Left lobe of liver (tissue), 2 donors: ENCODE measurements around the gene FGD2. TPM values are rescaled to one million over a fixed set of nuclear protein-coding genes. Genes with fewer than 3 reads are reported as not detected.
"Not testable (repeated sequence)": the region's sequence is repeated elsewhere in the genome, so short reads cannot be mapped to it uniquely, and the experiment has no call there.

Experiments
- ATAC-seq: fragments of 200-7000 bp; cut with Tn5 transposase; one replicate; pipeline ENCODE4 v1.9.1; 2020; ENCODE audit warnings: mild to moderate bottlenecking, moderate library complexity
- DNase-seq: peaks from one replicate; pipeline ENCODE4 v3.0.0-alpha.2; 2020; ENCODE audit warnings: low spot score
- total RNA-seq: library from RNA; stranded (reverse); gene quantifications from one replicate; pipeline ENCODE4 v1.2.1, GENCODE V29; 2021
- donor health status: DM: no; HTN: no; CAD: no; lungs with moderate emphysema.
- donor health status: DM: no; HTN: yes; CAD: no.

The FGD2 gene
- total RNA-seq, 1 donor from 2014 or later, result 10.3 TPM

GRCh38 chr6:36989264-36989663, 16.2 kb upstream of the FGD2 start:
- no peak for DNase-seq
- ATAC-seq, result no peak

GRCh38 chr6:36990401-36990800, 15.1 kb upstream of the FGD2 start:
- not testable (repeated sequence) for ATAC-seq

GRCh38 chr6:36997811-36998722, 7.4 kb upstream of the FGD2 start:
- ATAC-seq, result peak; percentile 55
- DNase-seq, result no peak

More at GRCh38 chr6:36990401-36990800, 15.1 kb upstream of the FGD2 start:
- not testable (repeated sequence) for DNase-seq

- ATAC-seq (no peak), DNase-seq (no peak)
Measured at GRCh38 chr6:36998723-36999038, 6.8 kb upstream of the FGD2 start.

GRCh38 chr6:36999061-36999750, 6.2 kb upstream of the FGD2 start:
- ATAC-seq, result no peak
- no peak for DNase-seq

- ATAC-seq, result no peak
- DNase-seq, result no peak
Measured at GRCh38 chr6:36999751-37000125, 5.7 kb upstream of the FGD2 start.

GRCh38 chr6:37004044-37004980, 1.1 kb upstream of the FGD2 start:
- ATAC-seq (no peak), DNase-seq (no peak)

- DNase-seq (no peak), ATAC-seq (no peak)
Measured at GRCh38 chr6:37005827-37006567, 542 bp downstream of the FGD2 start.

GRCh38 chr6:37006793-37007339, 1.4 kb downstream of the FGD2 start:
- DNase-seq (no peak), ATAC-seq (no peak)

GRCh38 chr6:37007340-37008043, 2.0 kb downstream of the FGD2 start:
- ATAC-seq (peak; percentile 47), DNase-seq (no peak)

- DNase-seq (no peak), ATAC-seq (peak; percentile 36)
Measured at GRCh38 chr6:37008484-37009465, 3.3 kb downstream of the FGD2 start.

GRCh38 chr6:37010402-37010892, 5.0 kb downstream of the FGD2 start:
- ATAC-seq, result no peak
- no peak for DNase-seq

- no peak for ATAC-seq
- no peak for DNase-seq
Measured at GRCh38 chr6:37011656-37012378, 6.4 kb downstream of the FGD2 start.

GRCh38 chr6:37013516-37014491, 8.3 kb downstream of the FGD2 start:
- DNase-seq, result no peak
- ATAC-seq, result no peak

GRCh38 chr6:37014667-37015066, 9.2 kb downstream of the FGD2 start:
- no peak for DNase-seq
- no peak for ATAC-seq

GRCh38 chr6:37015532-37015931, 10.1 kb downstream of the FGD2 start:
- DNase-seq, result no peak
- ATAC-seq, result no peak
